Measurements from ENCODE around the gene OR10G7. TPM values are rescaled to one million over a fixed set of nuclear protein-coding genes. Genes with fewer than 3 reads are reported as not detected.

Gene OR10G7
- total RNA-seq, 1 donor from 2014 or later = not detected

DNA sequence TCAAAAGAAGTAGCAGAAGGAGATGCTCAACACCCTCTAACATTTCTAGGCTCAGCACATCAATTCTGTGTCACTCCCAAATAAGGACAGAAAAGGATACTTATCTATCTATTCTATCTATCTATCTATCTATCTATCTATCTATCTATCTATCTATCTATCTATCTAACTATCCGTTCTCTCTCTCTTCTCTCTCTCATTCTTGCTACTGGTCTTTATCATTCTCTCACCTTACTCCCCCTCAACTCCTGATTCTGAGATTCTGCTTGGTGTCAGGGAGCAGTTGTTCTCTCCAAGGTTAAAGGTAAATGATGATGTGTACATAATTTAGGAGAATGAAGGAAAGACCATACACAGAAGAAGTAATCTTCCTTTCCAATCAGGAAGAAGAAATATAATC lies 46.0 kb downstream of the OR10G7 start, which contains the start of gene OR10G6:
OR10G6 (minus strand) TSS at position 43 of the 400 bp plus-strand sequence; CDS start at position 43, 0 bp downstream.
- TF ChIP-seq, protein P1, sequence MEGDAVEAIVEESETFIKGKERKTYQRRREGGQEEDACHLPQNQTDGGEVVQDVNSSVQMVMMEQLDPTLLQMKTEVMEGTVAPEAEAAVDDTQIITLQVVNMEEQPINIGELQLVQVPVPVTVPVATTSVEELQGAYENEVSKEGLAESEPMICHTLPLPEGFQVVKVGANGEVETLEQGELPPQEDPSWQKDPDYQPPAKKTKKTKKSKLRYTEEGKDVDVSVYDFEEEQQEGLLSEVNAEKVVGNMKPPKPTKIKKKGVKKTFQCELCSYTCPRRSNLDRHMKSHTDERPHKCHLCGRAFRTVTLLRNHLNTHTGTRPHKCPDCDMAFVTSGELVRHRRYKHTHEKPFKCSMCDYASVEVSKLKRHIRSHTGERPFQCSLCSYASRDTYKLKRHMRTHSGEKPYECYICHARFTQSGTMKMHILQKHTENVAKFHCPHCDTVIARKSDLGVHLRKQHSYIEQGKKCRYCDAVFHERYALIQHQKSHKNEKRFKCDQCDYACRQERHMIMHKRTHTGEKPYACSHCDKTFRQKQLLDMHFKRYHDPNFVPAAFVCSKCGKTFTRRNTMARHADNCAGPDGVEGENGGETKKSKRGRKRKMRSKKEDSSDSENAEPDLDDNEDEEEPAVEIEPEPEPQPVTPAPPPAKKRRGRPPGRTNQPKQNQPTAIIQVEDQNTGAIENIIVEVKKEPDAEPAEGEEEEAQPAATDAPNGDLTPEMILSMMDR (conservative IDR thresholded peaks at IDR 0.05; ENCODE audit: low read depth, low read length) = no peak
- DNase-seq (ENCODE audit: low read depth) = no peak
- no peak within 1 kb of the TSS for H3K4me3 ChIP-seq (ENCODE audit: low read depth, low read length)

Other genes starting within 250 kb of the OR10G7 start
- not detected in 2 replicates for gene OR6M1, start 235.0 kb downstream of the OR10G7 start, total RNA-seq
- gene TMEM225, start 155.7 kb downstream of the OR10G7 start, total RNA-seq = not detected in 2 replicates
- not detected in 2 replicates for gene OR8D4, start 139.2 kb downstream of the OR10G7 start, total RNA-seq
- gene OR4D5, start 101.7 kb downstream of the OR10G7 start, total RNA-seq = not detected in 2 replicates
- gene OR6T1, start 97.5 kb downstream of the OR10G7 start, total RNA-seq = not detected in 2 replicates
- not detected in 2 replicates for gene OR10S1, start 63.5 kb downstream of the OR10G7 start, total RNA-seq
- not detected in 2 replicates for gene OR10G6, start 46.2 kb downstream of the OR10G7 start, total RNA-seq
- not detected in 2 replicates for gene OR10G4, start 28.3 kb downstream of the OR10G7 start, total RNA-seq
- gene OR10G9, start 18.3 kb downstream of the OR10G7 start, total RNA-seq = not detected in 2 replicates
- gene OR10G8, start 14.5 kb downstream of the OR10G7 start, total RNA-seq = not detected in 2 replicates
- 12.1 and 13.1 TPM in 2 replicates for gene VWA5A, start 74.1 kb upstream of the OR10G7 start, total RNA-seq
- not detected in 2 replicates for gene OR10D3, start 142.0 kb upstream of the OR10G7 start, total RNA-seq
- not detected in 2 replicates for gene OR8G1, start 199.8 kb upstream of the OR10G7 start, total RNA-seq
- gene OR8G5, start 215.1 kb upstream of the OR10G7 start, total RNA-seq = not detected in 2 replicates